Activated gamma-delta T cell treated with anti-CD3 and anti-CD28 coated beads, Interleukin-2, amount 50 U/mL, for 16 hours (primary cell): ENCODE data around the gene EED.
"Not testable (repeated sequence)": the region's sequence is repeated elsewhere in the genome, so short reads cannot be mapped to it uniquely, and the experiment has no call there.

ENCODE experiments used
- DNase-seq: peaks from one replicate; pipeline ENCODE4 v3.0.0-alpha.2; 2020; ENCODE audit warnings: low read depth

Gene EED

GRCh38 chr11:86248609-86249008 lies 4.1 kb downstream of the EED start:
- no peak for DNase-seq

GRCh38 chr11:86249307-86250098 lies 5.0 kb downstream of the EED start:
- DNase-seq: no peak

GRCh38 chr11:86251345-86251744 lies 6.8 kb downstream of the EED start:
- DNase-seq: no peak

GRCh38 chr11:86255896-86256295 lies 11.3 kb downstream of the EED start:
- no peak for DNase-seq

- no peak for DNase-seq
Measured at GRCh38 chr11:86256608-86257007, 12.1 kb downstream of the EED start.

GRCh38 chr11:86257446-86257845 lies 12.9 kb downstream of the EED start:
- DNase-seq: no peak

GRCh38 chr11:86259730-86260129 lies 15.2 kb downstream of the EED start:
- no peak for DNase-seq

GRCh38 chr11:86261328-86261727 lies 16.8 kb downstream of the EED start:
- no peak for DNase-seq

GRCh38 chr11:86262387-86262786 lies 17.8 kb downstream of the EED start:
- no peak for DNase-seq

- DNase-seq: no peak
Measured at GRCh38 chr11:86264649-86265048, 20.1 kb downstream of the EED start.

- no peak for DNase-seq
Measured at GRCh38 chr11:86265194-86265593, 20.6 kb downstream of the EED start.

GRCh38 chr11:86269645-86270044 lies 25.1 kb downstream of the EED start:
- DNase-seq: no peak

GRCh38 chr11:86274503-86274902 lies 29.9 kb downstream of the EED start:
- DNase-seq: no peak

- no peak for DNase-seq
Measured at GRCh38 chr11:86274999-86275398, 30.4 kb downstream of the EED start.

- no peak for DNase-seq
Measured at GRCh38 chr11:86275493-86276370, 31.2 kb downstream of the EED start.

- DNase-seq: no peak
Measured at GRCh38 chr11:86277741-86278140, 33.2 kb downstream of the EED start.

GRCh38 chr11:86278226-86278625 lies 33.7 kb downstream of the EED start:
- no peak for DNase-seq

GRCh38 chr11:86279747-86280146 lies 35.2 kb downstream of the EED start:
- no peak for DNase-seq

GRCh38 chr11:86287468-86287796 lies 42.9 kb downstream of the EED start:
- no peak for DNase-seq

- no peak for DNase-seq
Measured at GRCh38 chr11:86288776-86289507, 44.4 kb downstream of the EED start.

- DNase-seq: not testable (repeated sequence)
Measured at GRCh38 chr11:86289508-86290280, 45.1 kb downstream of the EED start.
